MM.1S (cell line): ENCODE measurements around the gene CCND1.

Experiments used
- DNase-seq: peaks from one replicate; pipeline ENCODE4 v3.0.0-alpha.2; 2015
- H2AFZ ChIP-seq: fragments of 300-600 bp; sonication (generic); 2 replicates; pipeline ENCODE4 v1.6.0; 2016; ENCODE audit warnings: antibody characterized with exemption, low read length
- H3F3A ChIP-seq: fragments of 300-600 bp; sonication (generic); 2 replicates; pipeline ENCODE4 v1.6.1; 2016; ENCODE audit warnings: mild to moderate bottlenecking, antibody characterized with exemption, low read length, moderate library complexity, mixed read lengths; ENCODE audit not compliant: insufficient read depth
- H3K27ac ChIP-seq: fragments of 300-600 bp; sonication (generic); 2 replicates; pipeline ENCODE4 v1.5.1; 2016; ENCODE audit warnings: mild to moderate bottlenecking, low read length
- H3K27me3 ChIP-seq: fragments of 300-600 bp; sonication (generic); replicated peaks from 2 replicates; pipeline ENCODE4 v1.6.0; 2016; ENCODE audit warnings: low read length; ENCODE audit not compliant: insufficient read depth
- H3K36me3 ChIP-seq: fragments of 300-600 bp; sonication (generic); replicated peaks from 2 replicates; pipeline ENCODE4 v1.6.1; 2016; ENCODE audit warnings: mild to moderate bottlenecking, low read length, mixed read lengths; ENCODE audit not compliant: insufficient read depth
- H3K4me1 ChIP-seq: fragments of 300-600 bp; sonication (generic); 2 replicates; pipeline ENCODE4 v1.6.1; 2016; ENCODE audit warnings: low read length, mixed read lengths
- H3K4me2 ChIP-seq: fragments of 300-600 bp; sonication (generic); 2 replicates; pipeline ENCODE4 v1.6.0; 2016; ENCODE audit warnings: low read depth, low read length
- H3K4me3 ChIP-seq: fragments of 300-600 bp; sonication (generic); 2 replicates; pipeline ENCODE4 v1.5.1; 2016; ENCODE audit warnings: low read length, mixed read lengths
- H3K79me2 ChIP-seq: fragments of 300-600 bp; sonication (generic); 2 replicates; pipeline ENCODE4 v1.6.1; 2016; ENCODE audit warnings: mixed run types, low read length, mixed read lengths
- H3K9ac ChIP-seq: fragments of 300-600 bp; sonication (generic); 2 replicates; pipeline ENCODE4 v1.6.1; 2016; ENCODE audit warnings: low read length, mixed read lengths
- H3K9me2 ChIP-seq: fragments of 300-600 bp; sonication (generic); replicated peaks from 2 replicates; pipeline ENCODE4 v1.6.1; 2016; ENCODE audit warnings: mild to moderate bottlenecking, low read length, mixed read lengths; ENCODE audit not compliant: insufficient read depth
- H3K9me3 ChIP-seq: fragments of 300-600 bp; sonication (generic); replicated peaks from 2 replicates; pipeline ENCODE4 v1.6.1; 2016; ENCODE audit warnings: mild to moderate bottlenecking, low read length, mixed read lengths; ENCODE audit not compliant: insufficient read depth
- H4K20me1 ChIP-seq: fragments of 300-600 bp; sonication (generic); 2 replicates; pipeline ENCODE4 v1.6.1; 2016; ENCODE audit warnings: mild to moderate bottlenecking, low read length, moderate library complexity, mixed read lengths; ENCODE audit not compliant: insufficient read depth
- EZH2 ChIP-seq: fragments of 300-600 bp; sonication (generic); optimal IDR thresholded peaks from 2 replicates; pipeline ENCODE3; 2017; ENCODE audit warnings: low read depth, mild to moderate bottlenecking, antibody characterized with exemption, low read length, mixed read lengths
- EZH2phosphoT487 ChIP-seq: fragments of 300-600 bp; sonication (generic); IDR thresholded peaks from 2 replicates; pipeline ENCODE4 v1.6.1; 2018; ENCODE audit warnings: antibody characterized with exemption, low read length
- TF ChIP-seq, protein P1 (sequence below): fragments of 300-600 bp; sonication (generic); IDR thresholded peaks from 2 replicates; pipeline ENCODE4 v1.5.1; 2016; ENCODE audit warnings: antibody characterized with exemption, low read length, mixed read lengths

CCND1 gene

DNA sequence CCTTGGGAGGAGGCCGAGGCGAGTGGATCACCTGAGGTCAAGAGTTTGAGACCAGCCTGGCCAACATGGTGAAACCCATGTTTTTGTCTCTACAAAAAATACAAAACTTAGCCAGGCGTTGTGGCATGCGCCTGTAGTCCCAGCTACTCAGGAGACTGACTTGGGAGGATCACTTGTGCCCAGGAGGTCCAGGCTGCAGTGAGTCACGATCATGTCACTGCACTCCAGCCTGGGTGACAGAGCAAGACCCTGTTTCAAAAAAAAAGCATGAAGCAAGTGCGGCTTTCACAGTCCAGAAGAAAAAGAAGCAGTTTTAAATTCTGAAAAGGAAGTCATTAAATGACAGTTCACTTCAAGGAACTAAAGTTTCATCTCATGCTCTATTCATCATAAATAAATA is 41.3 kb downstream of the CCND1 start:
- no peaks in the 10 kb centered on the region for H3K9me3 ChIP-seq
- H3K4me1 ChIP-seq, result 0 out of 2 replicates have a peak, but pooled peaks cover 4% of the 10 kb centered on the region
- H3F3A ChIP-seq, result no peaks in the 10 kb centered on the region
- no peak for DNase-seq
- no peaks in the 10 kb centered on the region for H3K79me2 ChIP-seq
- H3K27ac ChIP-seq, result no peak overlapping the region
- no peaks in the 10 kb centered on the region for H4K20me1 ChIP-seq
- H3K27me3 ChIP-seq, result peaks cover 53% of the 10 kb centered on the region
- TF ChIP-seq EZH2phosphoT487, result no peak
- TF ChIP-seq EZH2, result no peak
- TF ChIP-seq, protein P1, sequence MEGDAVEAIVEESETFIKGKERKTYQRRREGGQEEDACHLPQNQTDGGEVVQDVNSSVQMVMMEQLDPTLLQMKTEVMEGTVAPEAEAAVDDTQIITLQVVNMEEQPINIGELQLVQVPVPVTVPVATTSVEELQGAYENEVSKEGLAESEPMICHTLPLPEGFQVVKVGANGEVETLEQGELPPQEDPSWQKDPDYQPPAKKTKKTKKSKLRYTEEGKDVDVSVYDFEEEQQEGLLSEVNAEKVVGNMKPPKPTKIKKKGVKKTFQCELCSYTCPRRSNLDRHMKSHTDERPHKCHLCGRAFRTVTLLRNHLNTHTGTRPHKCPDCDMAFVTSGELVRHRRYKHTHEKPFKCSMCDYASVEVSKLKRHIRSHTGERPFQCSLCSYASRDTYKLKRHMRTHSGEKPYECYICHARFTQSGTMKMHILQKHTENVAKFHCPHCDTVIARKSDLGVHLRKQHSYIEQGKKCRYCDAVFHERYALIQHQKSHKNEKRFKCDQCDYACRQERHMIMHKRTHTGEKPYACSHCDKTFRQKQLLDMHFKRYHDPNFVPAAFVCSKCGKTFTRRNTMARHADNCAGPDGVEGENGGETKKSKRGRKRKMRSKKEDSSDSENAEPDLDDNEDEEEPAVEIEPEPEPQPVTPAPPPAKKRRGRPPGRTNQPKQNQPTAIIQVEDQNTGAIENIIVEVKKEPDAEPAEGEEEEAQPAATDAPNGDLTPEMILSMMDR, result no peak
- no peak overlapping the region for H3K9ac ChIP-seq
- no peaks in the 10 kb centered on the region for H3K9me2 ChIP-seq
- H3K4me2 ChIP-seq, result no peak overlapping the region
- H3K4me3 ChIP-seq, result no peak overlapping the region
- H2AFZ ChIP-seq, result no peak overlapping the region
- H3K36me3 ChIP-seq, result no peaks in the 10 kb centered on the region

DNA sequence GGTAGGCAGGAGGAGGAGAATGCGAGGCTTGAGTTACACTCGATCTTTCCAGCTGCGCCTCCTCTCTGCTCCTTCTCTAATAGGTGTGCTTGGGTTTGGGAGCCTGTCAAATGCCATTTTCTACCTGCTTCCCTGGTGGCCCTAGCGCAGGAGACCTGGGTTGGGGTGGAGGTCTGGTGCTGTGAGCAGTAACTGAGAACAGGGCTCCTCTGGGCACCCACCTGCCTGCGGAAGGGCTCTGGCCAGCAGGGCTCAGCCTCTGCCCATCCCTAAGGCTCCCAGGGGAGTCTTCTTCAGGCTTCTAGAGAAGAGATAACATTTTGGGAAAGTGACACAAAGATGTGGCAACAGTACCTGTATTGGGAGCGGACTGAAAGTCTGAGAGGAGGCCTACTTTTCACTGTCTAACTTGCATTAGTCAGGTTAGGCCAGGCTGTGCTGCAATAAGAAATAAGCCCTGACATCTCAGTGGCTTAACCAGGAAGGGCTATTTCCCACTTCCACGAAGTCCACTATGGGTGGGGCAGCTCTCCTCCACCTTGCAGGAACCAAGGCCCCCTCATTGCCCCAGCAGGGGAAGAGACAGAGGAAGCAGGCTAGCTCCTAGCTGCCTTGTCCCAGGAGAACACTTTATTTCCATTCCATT is 41.8 kb downstream of the CCND1 start:
- H3K9me3 ChIP-seq, result no peaks in the 10 kb centered on the region
- no peaks in the 10 kb centered on the region for H4K20me1 ChIP-seq
- no peaks in the 10 kb centered on the region for H3K9me2 ChIP-seq
- TF ChIP-seq, protein P1, result no peak
- TF ChIP-seq EZH2phosphoT487, result no peak
- H2AFZ ChIP-seq, result no peak overlapping the region
- no peak overlapping the region for H3K4me2 ChIP-seq
- peaks cover 50% of the 10 kb centered on the region for H3K27me3 ChIP-seq
- no peaks in the 10 kb centered on the region for H3K36me3 ChIP-seq
- no peaks in the 10 kb centered on the region for H3F3A ChIP-seq
- no peaks in the 10 kb centered on the region for H3K79me2 ChIP-seq
- DNase-seq, result no peak
- 0 out of 2 replicates have a peak, but pooled peaks cover 4% of the 10 kb centered on the region for H3K4me1 ChIP-seq
- no peak overlapping the region for H3K9ac ChIP-seq
- no peak overlapping the region for H3K27ac ChIP-seq
- H3K4me3 ChIP-seq, result no peak overlapping the region

DNA sequence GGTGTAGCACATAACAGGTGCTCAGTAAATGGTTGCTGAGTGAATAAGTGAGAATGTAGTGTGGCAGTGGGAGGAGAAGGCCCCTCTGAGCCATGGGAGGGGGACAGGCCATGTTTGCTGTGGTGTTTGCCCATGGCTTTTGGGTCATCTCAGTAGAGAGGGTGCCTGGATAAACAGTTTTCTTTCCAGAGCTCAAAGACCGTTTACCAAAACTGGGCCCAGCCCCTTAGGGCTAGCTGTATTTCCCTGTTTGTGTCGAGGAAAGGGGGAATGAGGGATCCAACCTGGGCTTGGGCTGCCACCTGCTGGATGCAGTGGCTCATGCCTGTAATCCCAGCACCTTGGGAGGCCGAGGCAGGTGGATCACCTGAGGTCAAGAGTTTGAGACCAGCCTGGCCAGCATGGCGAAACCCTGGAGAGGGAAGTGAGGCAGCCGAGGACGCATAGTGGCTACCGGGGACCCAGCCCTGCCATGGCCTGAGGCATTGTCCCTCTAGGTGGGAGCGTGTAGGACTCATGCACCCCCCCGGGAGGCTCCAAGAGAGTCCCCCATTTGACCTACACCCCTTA is 42.9 kb downstream of the CCND1 start:
- TF ChIP-seq EZH2phosphoT487, result no peak
- TF ChIP-seq, protein P1, result peak; percentile 47
- TF ChIP-seq EZH2, result no peak
- Histone ChIP-seq H3K27ac (no peak overlapping the region), H3F3A (no peaks in the 10 kb centered on the region), H3K9me3 (no peaks in the 10 kb centered on the region), H3K4me3 (no peak overlapping the region), H3K79me2 (no peaks in the 10 kb centered on the region), H3K4me2 (no peak overlapping the region), H4K20me1 (no peaks in the 10 kb centered on the region), H2AFZ (no peak overlapping the region), H3K27me3 (peaks cover 40% of the 10 kb centered on the region), H3K9ac (no peak overlapping the region), H3K36me3 (no peaks in the 10 kb centered on the region), H3K4me1 (0 out of 2 replicates have a peak, but pooled peaks cover 4% of the 10 kb centered on the region), H3K9me2 (no peaks in the 10 kb centered on the region)
- DNase-seq, result no peak
